ENCODE results near the gene KAZN.

Gene KAZN

GRCh38 chr1:14738235-14738634 is 139.8 kb downstream of the KAZN start:
- no peak for DNase-seq (ENCODE audit: low read depth)
- no peak for TF ChIP-seq CTCF (IDR thresholded peaks at IDR 0.05; ENCODE audit: insufficient read depth, low read depth, low read length, missing control alignments)
- no peak overlapping the region for H3K4me3 ChIP-seq (ENCODE audit: low read depth, low read length)

- no peak for DNase-seq (ENCODE audit: low read depth)
- no peak for TF ChIP-seq CTCF (IDR thresholded peaks at IDR 0.05; ENCODE audit: insufficient read depth, low read depth, low read length, missing control alignments)
- H3K4me3 ChIP-seq (ENCODE audit: low read depth, low read length) = no peak overlapping the region
Measured at GRCh38 chr1:14738647-14739046, 140.2 kb downstream of the KAZN start.

GRCh38 chr1:14739082-14739832 is 140.8 kb downstream of the KAZN start:
- H3K4me3 ChIP-seq (ENCODE audit: low read depth, low read length) = no peak overlapping the region
- DNase-seq (ENCODE audit: low read depth) = peak; percentile 66
- TF ChIP-seq CTCF (IDR thresholded peaks at IDR 0.05; ENCODE audit: insufficient read depth, low read depth, low read length, missing control alignments) = no peak

- no peak for TF ChIP-seq CTCF (IDR thresholded peaks at IDR 0.05; ENCODE audit: insufficient read depth, low read depth, low read length, missing control alignments)
- H3K4me3 ChIP-seq (ENCODE audit: low read depth, low read length) = no peak overlapping the region
- DNase-seq (ENCODE audit: low read depth) = no peak
Measured at GRCh38 chr1:14740016-14740415, 141.5 kb downstream of the KAZN start.

- no peak for DNase-seq (ENCODE audit: low read depth)
- no peak for TF ChIP-seq CTCF (IDR thresholded peaks at IDR 0.05; ENCODE audit: insufficient read depth, low read depth, low read length, missing control alignments)
- H3K4me3 ChIP-seq (ENCODE audit: low read depth, low read length) = no peak overlapping the region
Measured at GRCh38 chr1:14741082-14741481, 142.6 kb downstream of the KAZN start.

- no peak for TF ChIP-seq CTCF (IDR thresholded peaks at IDR 0.05; ENCODE audit: insufficient read depth, low read depth, low read length, missing control alignments)
- peak; percentile 33 for DNase-seq (ENCODE audit: low read depth)
- H3K4me3 ChIP-seq (ENCODE audit: low read depth, low read length) = no peak overlapping the region
Measured at GRCh38 chr1:14741532-14741931, 143.0 kb downstream of the KAZN start.
